GM18519 (cell line): ENCODE data around the gene KIAA0825.

Source experiments
- ATAC-seq: cut with Tn5 transposase; IDR thresholded peaks from one replicate; pipeline ENCODE4 v1.9.1; 2021; ENCODE audit warnings: mild to moderate bottlenecking, moderate library complexity; ENCODE audit not compliant: unreplicated experiment, low FRiP score

The KIAA0825 gene

DNA sequence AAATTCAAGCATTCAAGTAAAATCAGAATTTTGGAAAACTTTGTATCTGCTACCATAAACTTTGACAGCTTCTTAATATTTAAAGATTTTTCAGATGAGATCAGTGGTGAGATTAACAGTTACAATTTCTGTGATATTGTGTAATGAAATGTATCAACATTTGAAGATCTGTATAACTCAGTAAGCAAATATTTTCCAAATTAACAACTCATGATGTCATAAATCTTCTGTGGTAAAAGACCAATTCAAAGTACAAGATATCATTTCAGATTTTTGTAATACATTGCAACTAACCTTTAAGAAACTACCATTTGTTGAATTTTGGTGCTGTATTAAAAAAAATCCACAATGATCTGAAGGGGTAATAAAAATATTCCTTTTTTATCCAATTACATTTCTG, 352.2 kb downstream of the KIAA0825 start:
- ATAC-seq, result no peak

DNA sequence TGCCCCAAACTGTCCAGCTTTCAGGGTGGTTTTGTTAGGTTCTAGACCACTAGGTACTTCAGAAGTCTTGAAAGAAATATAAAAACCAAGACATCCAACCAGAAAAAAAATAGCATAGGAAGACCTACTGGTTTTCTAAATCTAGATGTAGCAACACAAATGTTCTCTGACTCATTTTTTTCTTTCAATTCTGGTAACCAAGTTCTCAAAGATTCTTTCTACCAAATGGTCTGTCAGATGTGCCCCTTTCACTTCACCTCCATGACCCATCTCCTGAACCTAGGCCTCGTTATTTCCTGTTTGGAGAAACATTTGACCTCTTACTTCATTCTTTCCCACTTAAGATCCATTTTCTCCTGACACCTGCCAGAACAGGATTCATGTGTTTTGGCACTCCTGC, 355.3 kb downstream of the KIAA0825 start:
- peak; percentile 60 for ATAC-seq

- no peak for ATAC-seq
Measured at GRCh38 chr5:94260096-94260495, 358.3 kb downstream of the KIAA0825 start.

GRCh38 chr5:94254214-94254613, 364.2 kb downstream of the KIAA0825 start:
- no peak for ATAC-seq

DNA sequence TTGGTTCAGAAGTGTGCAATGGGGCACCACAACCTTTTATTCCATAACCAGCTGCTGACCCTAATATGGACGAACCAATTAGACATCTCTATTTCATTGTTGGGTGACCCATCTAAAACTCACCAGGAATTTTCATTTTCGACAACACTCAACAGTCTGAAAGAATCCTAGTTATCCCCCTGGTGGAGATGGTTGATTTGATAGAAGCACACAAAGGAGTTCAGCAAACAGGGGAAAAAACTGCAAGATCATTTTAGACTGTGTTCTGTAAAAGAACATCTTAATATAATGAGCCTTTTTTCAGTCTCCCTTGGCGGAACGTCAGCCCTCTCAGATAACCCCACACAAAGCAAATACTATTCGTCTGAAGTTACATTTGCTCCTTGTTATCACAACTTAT, 367.4 kb downstream of the KIAA0825 start:
- ATAC-seq, result no peak

DNA sequence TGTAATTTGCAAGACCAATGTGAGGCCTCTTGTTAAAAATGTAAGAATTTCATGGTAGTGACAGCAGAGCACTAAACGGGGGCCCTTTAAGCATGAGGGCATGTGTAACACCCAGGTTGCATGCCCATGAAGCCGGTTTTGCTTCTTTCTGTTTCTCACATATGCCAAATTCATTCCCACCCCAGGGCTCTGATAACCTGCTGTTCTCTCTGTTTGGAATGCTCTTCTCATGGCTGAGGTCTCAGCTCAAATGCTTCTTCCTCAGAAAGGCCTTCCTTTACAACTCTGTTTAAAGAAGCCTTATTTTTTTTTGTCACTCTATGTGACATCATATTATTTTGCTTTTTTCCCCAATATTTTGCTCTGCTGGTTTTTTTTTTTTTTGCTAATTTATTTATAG, 369.0 kb downstream of the KIAA0825 start:
- no peak for ATAC-seq

DNA sequence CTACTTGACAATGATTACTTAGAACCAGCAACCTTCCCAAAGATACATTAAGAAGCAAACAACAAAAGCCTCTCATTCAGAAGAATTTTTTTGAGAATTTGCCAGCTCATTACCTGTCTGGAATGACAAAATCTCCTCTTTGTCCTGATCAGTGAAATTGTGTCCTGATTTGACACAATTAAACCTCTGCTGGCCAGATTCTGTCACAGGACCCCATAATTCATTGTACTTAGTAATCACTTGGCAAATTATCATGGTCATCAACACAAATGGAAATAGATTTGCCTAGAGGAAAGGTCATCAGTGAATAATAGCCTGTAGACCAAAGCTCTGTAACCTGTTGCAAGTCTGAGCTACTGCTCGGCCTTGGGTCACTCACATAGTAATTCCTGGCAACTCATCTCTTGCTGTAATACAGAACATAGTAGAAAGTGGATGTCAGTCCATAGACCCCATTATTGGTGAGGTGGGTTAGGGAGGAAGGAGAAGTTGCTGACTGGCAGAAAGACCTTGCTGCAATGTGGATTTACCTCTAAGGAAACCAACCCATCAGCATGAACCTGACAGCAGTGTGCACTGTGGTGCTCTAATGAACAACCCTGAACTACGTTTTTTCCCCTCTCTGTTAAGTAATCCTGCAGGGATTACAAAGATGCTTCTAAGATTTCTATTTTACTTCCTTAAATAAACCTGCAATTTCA, 370.1 kb downstream of the KIAA0825 start:
- no peak for ATAC-seq

GRCh38 chr5:94245608-94246007, 372.8 kb downstream of the KIAA0825 start:
- no peak for ATAC-seq

DNA sequence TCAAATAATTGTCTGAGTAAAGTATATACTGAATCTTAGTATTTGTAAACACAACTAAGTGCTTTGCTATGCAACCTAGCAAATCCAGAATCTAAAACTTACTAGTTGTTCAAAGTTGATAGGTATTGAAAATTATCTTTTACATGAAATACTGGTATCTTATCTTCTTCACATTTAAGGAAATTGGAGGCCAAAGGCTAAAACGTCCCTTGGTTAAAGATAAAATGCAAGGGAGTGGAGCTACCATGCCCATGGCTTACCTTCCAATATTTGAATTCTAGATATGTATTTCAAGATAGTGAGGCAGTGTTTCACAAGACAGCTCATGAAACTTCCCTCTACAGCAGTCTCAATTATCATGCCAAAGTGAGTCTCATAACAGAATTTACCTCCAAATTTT, 373.5 kb downstream of the KIAA0825 start:
- no peak for ATAC-seq

DNA sequence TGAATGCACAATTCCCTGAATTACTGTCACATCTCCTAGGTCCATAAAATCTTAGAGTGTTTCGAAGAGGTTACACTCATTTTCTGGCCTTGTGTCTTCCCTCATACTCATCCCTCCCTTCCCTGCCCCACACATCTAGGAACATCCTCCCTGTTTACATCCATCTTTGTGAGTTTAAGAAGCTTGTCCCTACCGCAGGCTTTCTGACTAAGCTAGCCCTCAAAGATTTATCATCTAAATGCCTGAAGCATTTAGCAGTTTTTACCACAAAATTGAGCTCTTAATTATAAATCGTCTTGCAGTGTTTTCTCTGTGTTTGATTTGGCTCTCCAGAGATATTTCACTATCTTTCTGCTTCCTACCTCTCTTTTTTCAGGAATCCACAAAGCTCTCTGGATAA, 374.8 kb downstream of the KIAA0825 start:
- no peak for ATAC-seq

DNA sequence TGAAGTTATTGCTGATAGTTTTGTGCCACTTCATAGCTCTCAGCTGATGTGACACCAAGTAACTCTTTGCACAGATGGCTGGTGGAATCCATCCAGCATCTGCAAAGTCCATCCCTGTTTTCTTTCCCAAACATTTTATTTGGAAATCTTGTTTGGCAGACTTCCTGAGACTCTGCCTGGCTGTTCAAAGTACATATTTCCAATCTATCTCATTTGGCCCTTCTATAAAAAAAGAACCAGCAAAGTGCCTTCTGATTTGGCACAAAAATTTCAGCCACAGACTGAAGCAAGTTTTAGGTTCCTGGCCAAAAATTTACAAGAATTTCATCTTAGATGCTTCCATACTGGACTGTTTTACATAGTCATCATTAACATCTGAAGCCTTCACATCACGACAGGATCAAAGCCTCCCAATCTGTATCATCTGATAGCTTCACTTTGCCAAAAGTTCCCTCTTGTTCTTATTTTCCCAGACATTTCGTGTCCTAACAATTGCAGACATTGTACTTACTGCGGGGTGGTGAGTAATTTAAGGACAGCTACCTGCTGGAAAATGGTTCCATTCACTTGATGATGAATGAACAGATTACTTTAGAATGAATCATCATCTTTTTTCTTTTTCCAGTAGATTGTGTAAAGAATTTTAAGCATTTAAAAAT, 377.3 kb downstream of the KIAA0825 start:
- no peak for ATAC-seq

DNA sequence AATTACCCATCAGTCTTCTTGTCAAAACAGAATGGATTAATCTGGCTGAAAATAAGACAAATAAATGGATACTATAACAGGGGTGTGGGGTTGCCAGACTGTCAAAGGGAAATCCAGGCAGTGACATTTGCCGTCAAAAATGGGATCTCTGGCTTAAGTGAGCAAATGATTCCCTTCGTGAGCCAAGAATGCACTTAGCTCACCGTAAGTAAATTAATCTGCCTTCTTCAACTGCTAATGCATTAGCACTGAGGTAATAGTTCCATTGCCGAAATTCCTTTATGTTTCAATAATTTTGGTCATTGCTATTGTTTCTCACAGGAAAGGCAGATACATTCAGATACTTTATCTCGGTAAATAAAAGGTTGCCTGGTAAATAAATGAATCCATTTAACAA, 377.8 kb downstream of the KIAA0825 start:
- ATAC-seq, result no peak

DNA sequence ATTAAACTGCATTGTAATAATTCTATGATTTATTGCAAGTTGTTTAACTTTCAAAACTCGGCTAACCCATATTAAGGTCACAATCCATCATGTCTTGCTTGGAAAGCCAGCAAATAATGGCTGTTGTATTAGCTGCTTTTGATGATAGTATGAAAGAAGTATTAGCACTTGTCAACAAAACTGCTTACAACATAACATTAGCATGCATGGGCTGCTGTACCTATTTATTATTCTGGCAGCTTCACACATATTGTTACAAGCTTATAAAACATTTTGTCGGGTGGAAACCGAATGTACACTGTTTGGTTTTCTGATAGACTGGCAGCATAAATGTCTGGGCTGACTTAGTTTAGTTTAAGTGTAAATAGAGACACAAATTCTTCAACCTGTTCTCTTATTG, 378.3 kb downstream of the KIAA0825 start:
- no peak for ATAC-seq

- no peak for ATAC-seq
Measured at GRCh38 chr5:94239266-94239665, 379.1 kb downstream of the KIAA0825 start.

GRCh38 chr5:94234987-94235386, 383.4 kb downstream of the KIAA0825 start:
- ATAC-seq, result no peak

DNA sequence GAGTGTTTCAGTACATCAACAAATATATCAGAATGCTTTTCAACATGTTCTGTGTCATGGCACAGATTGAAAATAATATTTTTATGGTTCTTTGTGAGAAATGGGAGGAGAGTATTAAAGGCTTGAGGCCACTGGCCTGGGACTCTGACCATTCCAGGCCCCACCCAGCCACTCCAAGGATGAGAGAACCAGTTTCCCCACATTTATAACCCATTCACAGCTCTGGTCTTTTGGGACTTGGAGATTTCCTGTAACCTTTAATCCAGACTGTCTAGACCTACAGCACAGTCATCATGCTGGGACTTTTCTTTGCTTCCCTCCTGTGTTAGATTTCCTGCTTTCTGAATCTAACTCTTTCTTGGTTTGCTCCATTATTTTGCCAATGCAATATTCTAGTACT, 389.6 kb downstream of the KIAA0825 start:
- ATAC-seq, result no peak

- no peak for ATAC-seq
Measured at GRCh38 chr5:94223235-94223634, 395.2 kb downstream of the KIAA0825 start.

DNA sequence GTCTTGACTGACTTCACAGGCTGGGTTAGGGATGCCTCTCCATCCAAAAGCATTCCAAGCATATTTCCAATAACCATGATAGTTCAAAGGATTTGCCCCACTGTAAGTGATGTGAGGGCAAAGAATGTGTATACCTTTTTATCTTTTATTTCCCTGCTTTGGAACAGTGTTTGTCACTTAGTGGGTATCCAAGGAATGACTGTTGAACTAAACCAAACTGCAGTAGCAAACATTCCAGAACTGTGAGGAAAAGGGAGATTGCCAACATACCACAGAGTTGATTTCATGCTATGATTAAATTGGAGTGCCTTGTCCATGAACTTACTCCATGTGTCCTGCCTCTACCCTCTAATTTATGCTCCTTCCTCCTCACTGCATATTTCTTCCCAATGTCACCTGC, 400.0 kb downstream of the KIAA0825 start:
- no peak for ATAC-seq

DNA sequence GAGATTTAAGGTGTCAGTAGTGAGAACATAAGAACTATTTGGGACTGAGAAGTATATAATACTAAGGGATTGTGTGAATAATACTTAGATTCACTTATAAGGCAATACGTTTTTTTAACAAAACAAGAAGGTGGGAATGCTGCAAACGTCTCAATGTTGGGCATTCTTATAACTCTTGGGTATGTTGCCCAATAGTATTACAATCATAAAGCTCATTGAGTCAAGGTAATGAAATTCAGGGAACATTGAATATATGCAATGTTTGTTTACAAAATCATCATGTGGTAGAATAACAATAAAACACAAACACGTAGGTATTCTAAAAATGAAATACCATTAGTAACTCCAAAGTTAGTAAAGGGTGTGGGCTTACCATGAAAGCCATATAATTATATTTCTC, 400.7 kb downstream of the KIAA0825 start:
- no peak for ATAC-seq

DNA sequence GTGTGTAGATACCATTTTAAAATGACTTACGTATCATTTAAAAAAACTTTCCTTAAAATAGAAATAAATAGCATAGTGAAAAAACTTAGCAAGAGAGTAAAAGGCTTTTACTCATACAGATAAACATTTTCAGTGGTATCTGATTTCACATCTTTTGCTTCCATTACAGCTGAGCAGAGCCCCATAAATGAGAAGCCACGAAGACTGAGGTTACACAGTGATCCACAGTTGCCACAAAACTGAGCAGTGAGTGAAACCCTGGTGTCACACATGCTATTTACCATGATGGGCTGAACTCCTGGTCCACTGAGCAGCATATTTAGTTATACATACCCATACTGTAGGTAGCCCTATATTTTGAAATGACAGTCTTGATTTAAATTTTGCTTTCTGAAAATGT, 401.2 kb downstream of the KIAA0825 start:
- no peak for ATAC-seq

- no peak for ATAC-seq
Measured at GRCh38 chr5:94212476-94212875, 405.9 kb downstream of the KIAA0825 start.

DNA sequence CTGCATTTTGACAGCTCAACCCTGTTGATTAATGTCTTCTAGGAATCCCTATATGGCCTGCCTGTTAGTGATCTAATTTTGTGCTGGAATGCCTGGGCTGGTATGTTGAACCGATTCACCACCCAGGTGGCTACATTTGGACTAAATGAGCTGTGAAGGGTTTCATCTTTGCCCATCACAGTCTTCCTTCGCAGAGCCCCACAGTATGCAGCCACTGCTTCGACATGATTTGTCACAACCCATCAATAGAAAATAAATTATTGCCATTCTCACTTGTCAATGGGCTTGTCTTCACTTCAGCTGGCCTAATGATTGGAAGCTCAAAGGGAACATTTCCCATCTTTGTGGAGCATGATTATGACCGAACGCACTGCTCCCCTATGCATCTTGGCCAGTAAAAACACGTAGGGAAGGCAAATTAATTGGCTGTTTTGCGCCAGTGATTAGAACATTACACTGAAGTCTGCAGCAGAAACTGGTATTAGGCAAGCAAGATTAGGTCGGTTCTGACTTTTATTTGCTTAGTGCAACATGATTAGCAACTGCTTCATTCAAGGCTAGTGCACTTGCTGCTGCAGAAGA, 408.5 kb downstream of the KIAA0825 start:
- ATAC-seq, result no peak
